Muscle of leg (tissue), 11 donors: ENCODE data around the gene CABP2. TPM values are rescaled to one million over a fixed set of nuclear protein-coding genes. Genes with fewer than 3 reads are reported as not detected.
A peak's percentile ranks its signal among the peaks of the same experiment; 100 is the strongest.

Experiments
- DNase-seq: peaks from one replicate; pipeline ENCODE4 v3.0.0; 2013
- H3K27ac ChIP-seq: one replicate; pipeline ENCODE4 v1.5.1; 2013; ENCODE audit warnings: mild to moderate bottlenecking, low read length, control low read depth
- H3K27me3 ChIP-seq: one replicate; pipeline ENCODE4 v1.6.1; 2013; ENCODE audit warnings: low read length; ENCODE audit not compliant: control insufficient read depth, insufficient read depth
- H3K36me3 ChIP-seq: one replicate; pipeline ENCODE4 v1.6.1; 2013; ENCODE audit warnings: low read length; ENCODE audit not compliant: control insufficient read depth, insufficient read depth
- H3K4me1 ChIP-seq: one replicate; pipeline ENCODE4 v1.6.1; 2013; ENCODE audit warnings: low read length; ENCODE audit not compliant: control insufficient read depth, insufficient read depth
- H3K4me3 ChIP-seq: one replicate; pipeline ENCODE4 v1.5.1; 2013; ENCODE audit warnings: low read length, control low read depth
- H3K9me3 ChIP-seq: replicated peaks from 2 replicates; pipeline ENCODE4 v1.6.1; 2013; ENCODE audit warnings: low read depth, low read length; ENCODE audit not compliant: control insufficient read depth
- WGBS: methylation state at CpG from one replicate; pipeline ENCODE4 v1.1.5; 2013; ENCODE audit warnings: missing lambda C conversion rate; ENCODE audit not compliant: insufficient coverage; 5-methylcytosine and 5-hydroxymethylcytosine counted together
- polyA plus RNA-seq, 8 donors: library from polyadenylated mRNA; unstranded; fragments of 120-200 nt; gene quantifications; one replicate each; pipeline versions ENCODE4 v1.2.1 to v1.2.3, GENCODE V29; 2013; ENCODE audit warnings: inconsistent platforms in 1 of 8, low replicate concordance in 1 of 8; ENCODE audit not compliant: insufficient read length in 8 of 8, insufficient read depth in 1 of 8
- total RNA-seq: library from RNA; stranded (reverse); fragments of 120-200 nt; gene quantifications from one replicate; pipeline ENCODE4 v1.2.4, GENCODE V29; 2013

CABP2 gene
- total and polyA plus RNA-seq, 9 donors, result not detected

DNA sequence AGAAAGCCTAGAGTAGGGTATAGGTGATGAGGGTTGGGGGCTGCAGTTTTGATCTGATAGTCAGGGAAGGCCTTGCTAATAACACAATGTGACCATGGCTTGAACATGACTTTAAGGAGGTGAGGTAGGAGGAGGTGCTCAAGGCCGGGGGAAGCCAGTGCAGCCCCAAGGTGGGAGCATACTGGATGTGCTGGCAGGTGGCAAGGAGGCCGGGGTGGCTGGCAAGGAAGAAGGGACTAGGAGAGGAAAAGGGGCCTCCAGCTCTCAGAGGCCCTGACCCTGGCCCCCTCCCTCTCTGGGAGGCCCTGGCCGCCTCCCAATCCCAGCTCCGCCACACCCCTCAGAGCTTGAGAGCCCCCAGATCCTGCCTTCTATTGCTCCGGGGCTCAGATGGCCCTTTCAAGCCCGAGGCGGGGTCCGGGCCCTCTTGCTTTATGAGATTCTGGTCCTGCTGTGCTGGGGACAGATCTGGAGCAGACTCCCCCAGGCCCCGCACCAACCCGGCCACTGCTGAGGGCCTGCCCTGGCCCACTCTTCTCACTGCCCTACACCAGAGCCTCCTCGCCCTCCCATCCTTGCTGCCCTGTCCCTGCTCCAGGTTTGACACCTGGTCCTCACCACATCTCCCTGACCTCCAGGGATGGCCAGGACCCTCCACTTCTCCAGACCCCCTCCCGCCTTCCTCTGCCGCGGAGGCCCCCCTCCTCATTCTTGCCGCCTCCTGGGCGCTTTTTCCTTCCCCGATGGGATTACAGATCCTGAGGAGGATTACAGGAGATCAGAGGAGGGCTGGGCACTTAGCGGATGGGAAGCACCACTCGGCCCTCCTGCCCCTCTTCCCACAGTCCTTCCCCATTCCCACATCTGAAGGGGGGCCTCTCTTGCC is 19.9 kb downstream of the CABP2 start:
- H3K9me3 ChIP-seq, result no peaks in the 10 kb centered on the region
- H3K4me1 ChIP-seq, result peaks cover 40% of the 10 kb centered on the region
- H3K36me3 ChIP-seq, result peaks cover 11% of the 10 kb centered on the region
- peaks cover 24% of the 10 kb centered on the region for H3K27me3 ChIP-seq
- no peak for DNase-seq
- H3K4me3 ChIP-seq, result peak overlapping the region; percentile 28
- H3K27ac ChIP-seq, result no peak overlapping the region
- WGBS, result 63% methylated on average over 13 of the region's 19 CpGs

GRCh38 chr11:67502328-67502979 is 20.8 kb downstream of the CABP2 start:
- peaks cover 24% of the 10 kb centered on the region for H3K27me3 ChIP-seq
- peaks cover 15% of the 10 kb centered on the region for H3K36me3 ChIP-seq
- H3K4me3 ChIP-seq, result no peak overlapping the region
- no peaks in the 10 kb centered on the region for H3K9me3 ChIP-seq
- H3K27ac ChIP-seq, result no peak overlapping the region
- DNase-seq, result no peak
- 97% methylated on average over 15 of the region's 18 CpGs for WGBS
- peaks cover 35% of the 10 kb centered on the region for H3K4me1 ChIP-seq

DNA sequence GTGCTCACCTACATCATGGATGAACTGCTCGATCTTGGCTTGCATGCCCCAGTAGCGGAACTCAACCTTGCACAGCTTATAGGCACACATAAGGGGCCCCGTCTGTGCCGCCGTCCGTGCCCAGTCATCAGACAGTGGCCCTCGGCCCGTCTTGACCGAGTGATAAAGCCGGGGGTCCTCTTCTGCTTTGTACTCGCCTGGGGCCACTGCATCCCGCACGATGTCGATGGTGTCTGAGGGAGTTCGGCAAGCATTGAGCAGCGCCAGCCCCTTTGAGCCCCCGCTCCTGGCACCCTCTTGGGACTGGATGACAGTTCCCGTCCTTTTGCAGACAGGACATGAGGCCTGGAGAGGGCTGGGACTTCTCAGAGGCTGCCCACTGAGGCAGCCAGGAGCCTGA is 21.4 kb downstream of the CABP2 start:
- 95% methylated on average over 18 of the region's 18 CpGs for WGBS

GRCh38 chr11:67500831-67501715 is 22.2 kb downstream of the CABP2 start:
- Histone ChIP-seq H3K36me3 (peaks cover 16% of the 10 kb centered on the region), H3K4me1 (peaks cover 23% of the 10 kb centered on the region), H3K9me3 (no peaks in the 10 kb centered on the region), H3K4me3 (no peak overlapping the region), H3K27ac (no peak overlapping the region), H3K27me3 (peaks cover 24% of the 10 kb centered on the region)
- no peak for DNase-seq
- WGBS, result 91% methylated on average over 4 of the region's 9 CpGs

More for the DNA sequence above, 21.4 kb downstream of the CABP2 start:
- Histone ChIP-seq H3K27me3 (peaks cover 24% of the 10 kb centered on the region), H3K4me1 (peaks cover 31% of the 10 kb centered on the region), H3K4me3 (no peak overlapping the region), H3K9me3 (no peaks in the 10 kb centered on the region), H3K36me3 (peaks cover 18% of the 10 kb centered on the region), H3K27ac (no peak overlapping the region)
- DNase-seq, result no peak

- Histone ChIP-seq H3K36me3 (peaks cover 18% of the 10 kb centered on the region), H3K27me3 (peaks cover 24% of the 10 kb centered on the region), H3K9me3 (no peaks in the 10 kb centered on the region), H3K27ac (no peak overlapping the region), H3K4me3 (no peak overlapping the region), H3K4me1 (peaks cover 17% of the 10 kb centered on the region)
- DNase-seq, result no peak
- 100% methylated on average over 1 of the region's 1 CpG for WGBS
Measured at GRCh38 chr11:67500484-67500821, 22.8 kb downstream of the CABP2 start.

DNA sequence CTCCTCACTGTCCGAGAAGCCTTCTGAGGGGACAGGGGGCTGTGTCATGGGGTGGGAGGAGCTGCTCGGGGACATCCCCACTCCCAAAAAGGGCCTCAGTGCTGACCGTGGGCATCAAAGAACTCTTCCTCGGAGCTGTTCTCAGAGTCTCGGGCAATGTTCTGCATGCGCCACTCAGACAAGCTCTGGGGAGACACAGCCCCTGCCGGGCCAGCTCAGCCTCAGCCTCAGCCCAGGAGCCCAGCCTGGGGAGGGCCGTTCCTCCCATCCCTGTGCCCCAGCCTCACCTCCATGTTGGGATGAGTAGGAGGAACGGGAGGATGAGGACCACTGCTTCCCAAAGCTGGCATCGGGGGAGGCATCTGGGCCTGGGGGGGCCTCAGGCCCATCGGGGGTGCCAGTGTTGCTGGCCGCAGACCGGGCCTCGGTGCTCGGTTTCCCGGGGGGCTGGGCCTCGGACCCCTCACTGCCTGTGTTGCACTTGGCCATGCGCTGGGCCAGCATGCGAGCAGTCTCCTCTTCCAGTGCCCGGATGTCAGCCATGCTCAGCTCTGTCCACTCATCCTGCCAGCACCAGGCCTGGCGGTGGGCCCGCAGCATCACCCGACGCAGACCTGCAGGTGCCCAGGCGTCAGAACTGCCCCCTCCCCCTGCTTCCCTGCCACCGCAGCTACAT is 23.3 kb downstream of the CABP2 start:
- Histone ChIP-seq H3K9me3 (no peaks in the 10 kb centered on the region), H3K27ac (no peak overlapping the region), H3K36me3 (peaks cover 23% of the 10 kb centered on the region), H3K27me3 (peaks cover 24% of the 10 kb centered on the region), H3K4me1 (peaks cover 15% of the 10 kb centered on the region), H3K4me3 (no peak overlapping the region)
- no peak for DNase-seq
- WGBS, result 96% methylated on average over 18 of the region's 26 CpGs

GRCh38 chr11:67498544-67498972 is 24.7 kb downstream of the CABP2 start:
- H3K4me1 ChIP-seq, result peaks cover 4% of the 10 kb centered on the region
- H3K27ac ChIP-seq, result no peak overlapping the region
- peaks cover 12% of the 10 kb centered on the region for H3K27me3 ChIP-seq
- peaks cover 30% of the 10 kb centered on the region for H3K36me3 ChIP-seq
- DNase-seq, result no peak
- no peak overlapping the region for H3K4me3 ChIP-seq
- 90% methylated on average over 20 of the region's 21 CpGs for WGBS
- H3K9me3 ChIP-seq, result no peaks in the 10 kb centered on the region

DNA sequence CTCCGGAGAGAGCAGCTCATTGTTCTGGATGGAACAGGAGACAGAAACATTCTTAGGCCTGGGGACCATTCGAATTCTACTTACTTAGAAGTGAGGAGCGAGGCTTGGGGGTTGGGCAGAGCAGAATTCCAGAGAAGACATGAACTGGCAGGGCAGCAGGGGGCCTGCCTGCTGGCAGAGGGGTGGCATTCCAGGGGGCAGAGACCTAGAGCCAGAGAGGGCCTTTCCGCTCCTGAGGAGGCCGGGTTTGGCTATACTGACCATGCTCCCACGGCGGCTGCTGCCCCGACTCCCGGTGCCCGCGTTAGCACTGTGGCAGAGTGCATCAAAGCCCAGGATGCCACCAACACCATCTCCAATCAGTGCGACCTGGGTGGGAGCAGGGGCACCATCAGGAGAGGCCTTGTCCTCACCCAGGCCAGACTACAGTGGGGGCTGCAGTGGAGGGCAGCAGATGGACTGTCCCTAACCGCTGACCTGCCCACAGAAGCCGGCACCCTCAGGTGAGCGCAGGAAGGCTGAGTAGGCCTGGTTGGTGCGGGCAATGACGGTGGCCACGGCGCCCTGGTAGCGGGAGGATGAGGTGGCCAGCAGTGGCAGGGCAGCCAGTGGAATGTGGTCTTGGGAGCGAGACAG is 25.5 kb downstream of the CABP2 start:
- WGBS, result 89% methylated on average over 19 of the region's 21 CpGs

GRCh38 chr11:67496113-67496512 is 27.1 kb downstream of the CABP2 start:
- Histone ChIP-seq H3K27ac (no peak overlapping the region), H3K4me3 (no peak overlapping the region), H3K27me3 (no peaks in the 10 kb centered on the region), H3K36me3 (peaks cover 44% of the 10 kb centered on the region), H3K9me3 (no peaks in the 10 kb centered on the region), H3K4me1 (no peaks in the 10 kb centered on the region)
- DNase-seq, result no peak
- 88% methylated on average over 11 of the region's 12 CpGs for WGBS

More for the DNA sequence above, 25.5 kb downstream of the CABP2 start:
- no peaks in the 10 kb centered on the region for H3K4me1 ChIP-seq
- no peaks in the 10 kb centered on the region for H3K9me3 ChIP-seq
- no peak for DNase-seq
- peaks cover 5% of the 10 kb centered on the region for H3K27me3 ChIP-seq
- no peak overlapping the region for H3K4me3 ChIP-seq
- H3K36me3 ChIP-seq, result peaks cover 33% of the 10 kb centered on the region
- no peak overlapping the region for H3K27ac ChIP-seq
